Keratinocyte (primary cell): ENCODE results near the gene SH3RF1.

Source experiments
- EZH2 ChIP-seq: IDR thresholded peaks from one replicate; pipeline ENCODE4 v1.6.1; 2012; ENCODE audit warnings: inconsistent platforms, mild to moderate bottlenecking, low read length, moderate library complexity
- TF ChIP-seq, protein P1 (sequence below), 3 experiments: IDR thresholded peaks in 1 of 3; conservative IDR thresholded peaks in 1 of 3; optimal IDR thresholded peaks in 1 of 3; 2 replicates in 2 of 3; 3 replicates in 1 of 3; pipeline versions ENCODE3 to v1.5.1; 2011; ENCODE audit warnings: low read length in 3 of 3, mild to moderate bottlenecking in 3 of 3, moderate library complexity in 2 of 3, control low read depth in 1 of 3, inconsistent platforms in 1 of 3; ENCODE audit not compliant: insufficient read depth in 2 of 3; ENCODE audit errors: extremely low read depth in 1 of 3

DNA sequence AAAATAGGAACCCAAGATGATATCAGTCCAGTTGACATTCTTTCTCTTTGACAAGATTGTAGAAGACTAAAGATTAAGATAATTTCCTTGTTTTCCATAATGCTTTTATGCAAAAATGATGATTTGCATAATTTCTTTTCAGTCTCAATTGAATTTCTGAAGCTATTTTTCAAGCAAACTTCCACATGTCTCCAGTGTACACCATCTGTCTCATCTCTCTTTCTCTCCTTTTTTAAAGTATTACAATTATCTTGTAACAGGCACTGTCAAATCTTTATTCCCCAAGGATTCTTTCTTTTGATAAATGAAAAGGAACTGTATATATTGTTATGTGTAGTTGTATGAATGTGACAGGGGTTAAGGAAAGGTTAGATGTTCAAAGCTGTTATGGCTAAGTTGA, 7.9 kb upstream of the SH3RF1 start:
- TF ChIP-seq, protein P1, sequence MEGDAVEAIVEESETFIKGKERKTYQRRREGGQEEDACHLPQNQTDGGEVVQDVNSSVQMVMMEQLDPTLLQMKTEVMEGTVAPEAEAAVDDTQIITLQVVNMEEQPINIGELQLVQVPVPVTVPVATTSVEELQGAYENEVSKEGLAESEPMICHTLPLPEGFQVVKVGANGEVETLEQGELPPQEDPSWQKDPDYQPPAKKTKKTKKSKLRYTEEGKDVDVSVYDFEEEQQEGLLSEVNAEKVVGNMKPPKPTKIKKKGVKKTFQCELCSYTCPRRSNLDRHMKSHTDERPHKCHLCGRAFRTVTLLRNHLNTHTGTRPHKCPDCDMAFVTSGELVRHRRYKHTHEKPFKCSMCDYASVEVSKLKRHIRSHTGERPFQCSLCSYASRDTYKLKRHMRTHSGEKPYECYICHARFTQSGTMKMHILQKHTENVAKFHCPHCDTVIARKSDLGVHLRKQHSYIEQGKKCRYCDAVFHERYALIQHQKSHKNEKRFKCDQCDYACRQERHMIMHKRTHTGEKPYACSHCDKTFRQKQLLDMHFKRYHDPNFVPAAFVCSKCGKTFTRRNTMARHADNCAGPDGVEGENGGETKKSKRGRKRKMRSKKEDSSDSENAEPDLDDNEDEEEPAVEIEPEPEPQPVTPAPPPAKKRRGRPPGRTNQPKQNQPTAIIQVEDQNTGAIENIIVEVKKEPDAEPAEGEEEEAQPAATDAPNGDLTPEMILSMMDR (optimal IDR thresholded peaks at IDR 0.05 in 1 of 3, IDR thresholded peaks at IDR 0.05 in 1 of 3, conservative IDR thresholded peaks at IDR 0.05 in 1 of 3; ENCODE audit: extremely low read depth in 1 of 3, insufficient read depth in 2 of 3, low read length in 3 of 3), result no peak
- TF ChIP-seq EZH2, result no peak
